Stimulated activated naive CD8-positive, alpha-beta T cell treated with anti-CD3 and anti-CD28 coated beads, Interleukin-15, Interleukin-2, amounts not matched to agents 100 ng/mL and 50 ng/mL, for 24 hours (primary cell): ENCODE data around the gene NSMCE3.

ENCODE experiments used
- H3K27ac Mint-ChIP-seq: one replicate; pipeline ENCODE4 v1.8.0; 2021; ENCODE audit warnings: mild to moderate bottlenecking, mixed read lengths
- H3K27me3 Mint-ChIP-seq: one replicate; pipeline ENCODE4 v1.8.0; 2021; ENCODE audit warnings: mixed read lengths
- H3K36me3 Mint-ChIP-seq: one replicate; pipeline ENCODE4 v1.8.0; 2021; ENCODE audit warnings: low read depth, mixed read lengths
- H3K4me1 Mint-ChIP-seq: one replicate; pipeline ENCODE4 v1.8.0; 2021; ENCODE audit warnings: low read depth, mixed read lengths
- H3K4me3 Mint-ChIP-seq: one replicate; pipeline ENCODE4 v1.8.0; 2021; ENCODE audit warnings: mild to moderate bottlenecking, mixed read lengths
- H3K9me3 Mint-ChIP-seq: one replicate; pipeline ENCODE4 v1.8.0; 2021; ENCODE audit warnings: mixed read lengths

The NSMCE3 gene

DNA sequence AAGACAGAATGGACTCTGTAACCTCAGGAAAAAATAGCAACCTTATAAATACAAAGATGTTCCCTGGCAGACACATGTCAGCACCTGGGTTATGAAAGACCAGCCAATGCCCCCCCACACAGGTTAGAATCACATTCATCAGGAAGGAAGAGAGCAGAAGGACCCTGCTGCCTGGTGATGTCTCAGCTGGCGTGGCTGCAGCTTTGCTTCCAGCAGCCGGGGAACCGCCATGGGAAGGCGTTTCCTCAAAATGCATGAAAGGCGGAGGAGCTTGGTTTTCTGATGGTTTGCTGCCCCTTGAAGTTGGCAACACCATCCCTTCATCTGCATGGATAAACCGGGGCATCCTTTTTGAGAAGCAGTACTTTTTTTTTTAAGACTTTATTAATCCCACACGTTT is 10.9 kb upstream of the NSMCE3 start:
- H3K27me3 Mint-ChIP-seq = peaks cover 36% of the 10 kb centered on the region
- H3K4me1 Mint-ChIP-seq = no peaks in the 10 kb centered on the region
- no peak overlapping the region for H3K27ac Mint-ChIP-seq
- no peaks in the 10 kb centered on the region for H3K36me3 Mint-ChIP-seq
- no peaks in the 10 kb centered on the region for H3K9me3 Mint-ChIP-seq
- H3K4me3 Mint-ChIP-seq = no peak overlapping the region

DNA sequence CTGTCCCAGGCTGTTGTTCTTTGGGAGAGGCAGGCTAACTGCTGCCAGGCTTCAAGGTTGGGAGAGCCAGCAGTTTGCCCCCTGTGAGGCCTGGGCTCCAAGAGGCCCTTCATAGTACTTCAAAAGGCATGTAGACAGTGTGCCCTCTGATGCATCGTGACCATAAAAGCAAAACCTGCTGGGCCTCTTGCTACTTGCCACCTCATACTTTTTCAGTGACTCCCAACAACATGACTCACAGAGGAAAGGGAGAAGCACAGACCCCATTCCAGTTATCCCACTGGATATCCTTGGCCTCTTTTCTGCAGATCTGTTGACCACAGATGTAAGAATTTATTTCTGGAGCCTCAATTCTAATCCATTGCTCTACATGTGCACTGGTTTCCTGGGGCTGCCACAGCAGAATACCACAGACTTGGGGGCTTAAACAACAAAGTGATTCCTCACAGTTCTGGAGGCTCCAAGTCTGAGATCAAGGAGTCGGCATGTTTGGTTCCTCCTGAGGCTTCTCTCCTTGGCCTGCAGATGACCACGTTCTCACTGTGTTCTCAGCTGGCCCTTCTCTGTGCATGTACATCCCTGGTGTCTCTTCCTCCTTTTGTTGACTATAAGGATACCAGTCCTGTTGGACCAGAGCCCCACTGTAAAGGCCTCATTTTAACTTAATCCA is 8.9 kb upstream of the NSMCE3 start:
- Mint-ChIP-seq H3K9me3 (no peaks in the 10 kb centered on the region), H3K36me3 (no peaks in the 10 kb centered on the region), H3K27me3 (peaks cover 19% of the 10 kb centered on the region), H3K4me3 (no peak overlapping the region), H3K27ac (no peak overlapping the region), H3K4me1 (no peaks in the 10 kb centered on the region)

DNA sequence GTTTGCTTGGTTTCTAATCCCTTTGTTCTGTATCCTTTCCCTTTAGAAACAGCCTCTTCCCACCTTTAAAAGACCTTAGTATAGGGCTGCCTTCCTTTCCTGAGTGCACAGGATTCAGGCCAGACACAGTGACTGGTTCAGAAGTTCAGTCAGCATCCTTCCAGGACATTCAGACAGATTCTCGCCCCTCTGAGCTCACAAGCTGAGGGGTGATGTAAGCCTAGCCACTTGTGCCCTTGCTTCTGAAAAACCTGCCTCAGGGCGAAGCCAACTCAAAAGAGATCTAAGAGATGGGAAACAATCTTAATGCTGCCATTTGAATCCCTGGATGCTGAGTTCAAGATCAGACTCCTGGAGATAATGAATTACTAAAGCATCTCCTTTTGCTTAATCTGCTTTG is 6.7 kb upstream of the NSMCE3 start:
- Mint-ChIP-seq H3K36me3 (no peaks in the 10 kb centered on the region), H3K27ac (no peak overlapping the region), H3K4me1 (no peaks in the 10 kb centered on the region), H3K9me3 (no peaks in the 10 kb centered on the region), H3K4me3 (no peak overlapping the region), H3K27me3 (peaks cover 11% of the 10 kb centered on the region)

DNA sequence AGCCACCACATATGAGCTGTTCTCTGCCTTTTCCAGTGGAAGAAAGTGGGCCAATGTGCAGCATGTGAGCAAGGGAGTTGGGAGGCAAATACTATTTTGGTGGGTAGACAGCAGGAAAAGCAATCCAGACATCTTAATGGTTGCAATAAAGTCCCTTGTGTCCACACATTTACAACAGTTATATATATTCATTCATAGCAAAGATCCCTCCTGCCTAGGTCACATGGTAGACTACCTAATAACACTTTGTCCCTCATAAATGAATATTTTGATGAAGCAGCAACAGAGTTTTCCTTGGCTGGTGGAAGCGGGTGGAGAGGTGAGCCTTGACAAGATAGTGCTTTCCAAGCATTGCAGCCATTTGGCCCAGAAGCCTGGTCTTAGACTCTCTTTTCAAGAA is 6.2 kb upstream of the NSMCE3 start:
- Mint-ChIP-seq H3K4me3 (no peak overlapping the region), H3K27ac (no peak overlapping the region), H3K9me3 (no peaks in the 10 kb centered on the region), H3K27me3 (peaks cover 11% of the 10 kb centered on the region), H3K4me1 (no peaks in the 10 kb centered on the region), H3K36me3 (no peaks in the 10 kb centered on the region)

DNA sequence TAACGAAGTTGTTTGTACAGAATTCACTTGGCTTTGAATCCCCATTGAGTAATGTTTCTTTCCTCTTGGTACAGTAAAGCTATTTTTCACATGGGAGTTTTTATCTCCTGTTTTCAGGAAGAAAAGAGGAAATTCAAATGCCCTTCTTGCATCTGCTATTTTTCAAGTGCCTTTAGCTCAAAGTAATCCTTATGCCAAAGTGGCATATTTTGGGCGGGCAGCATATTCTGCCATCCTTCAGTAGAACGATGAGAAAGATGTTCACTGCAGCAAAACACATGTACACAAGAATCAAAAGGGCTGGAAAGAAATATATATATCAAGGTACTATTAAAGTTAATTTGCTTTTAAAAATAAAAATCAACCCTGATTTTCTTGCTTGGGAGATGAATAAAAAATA is 5.3 kb upstream of the NSMCE3 start:
- Mint-ChIP-seq H3K4me3 (no peak overlapping the region), H3K27me3 (peaks cover 2% of the 10 kb centered on the region), H3K27ac (no peak overlapping the region), H3K9me3 (no peaks in the 10 kb centered on the region), H3K36me3 (no peaks in the 10 kb centered on the region), H3K4me1 (peaks cover 9% of the 10 kb centered on the region)

DNA sequence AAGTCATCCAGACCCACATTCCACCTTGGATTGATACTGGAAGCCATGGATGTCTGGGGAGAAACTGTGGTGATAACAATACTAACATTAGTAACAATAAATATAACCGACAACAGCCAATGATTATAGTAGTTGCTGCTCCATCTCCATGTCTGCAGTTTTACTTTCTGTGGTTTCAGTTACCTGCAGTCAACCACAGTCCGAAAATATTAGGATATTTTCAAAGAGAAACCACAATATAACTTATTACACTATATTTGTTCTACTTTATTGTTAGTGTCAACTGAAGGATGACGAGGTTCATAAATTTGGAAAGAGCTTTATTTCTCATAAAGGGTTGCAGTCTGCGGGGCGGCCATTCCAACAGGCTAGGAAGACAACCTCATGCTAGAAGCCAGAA is 2.6 kb upstream of the NSMCE3 start:
- peaks cover 30% of the 10 kb centered on the region for H3K4me1 Mint-ChIP-seq
- H3K27ac Mint-ChIP-seq = no peak overlapping the region
- no peak overlapping the region for H3K4me3 Mint-ChIP-seq
- H3K36me3 Mint-ChIP-seq = no peaks in the 10 kb centered on the region
- no peaks in the 10 kb centered on the region for H3K27me3 Mint-ChIP-seq
- H3K9me3 Mint-ChIP-seq = no peaks in the 10 kb centered on the region

DNA sequence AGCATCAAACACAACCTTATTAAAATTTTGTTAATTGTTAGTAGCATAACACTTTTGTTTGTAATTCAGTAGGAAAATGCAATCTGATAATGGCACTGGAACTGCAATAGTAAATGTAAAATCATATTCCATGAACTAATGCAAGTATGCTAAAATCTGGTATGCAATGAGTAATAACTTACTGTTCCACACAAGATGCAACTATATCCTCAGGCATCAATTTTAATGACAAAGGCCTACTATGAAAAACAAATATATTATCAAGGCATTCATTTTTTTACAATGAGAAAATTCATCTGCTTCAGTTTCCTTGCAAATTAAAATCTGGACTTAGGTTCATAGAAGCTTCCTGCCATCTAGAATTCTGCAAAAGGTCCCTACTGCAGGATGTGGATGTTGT is 1.4 kb upstream of the NSMCE3 start:
- Mint-ChIP-seq H3K9me3 (no peaks in the 10 kb centered on the region), H3K4me3 (no peak overlapping the region), H3K27ac (no peak overlapping the region), H3K36me3 (peaks cover 2% of the 10 kb centered on the region), H3K4me1 (peaks cover 42% of the 10 kb centered on the region), H3K27me3 (no peaks in the 10 kb centered on the region)

DNA sequence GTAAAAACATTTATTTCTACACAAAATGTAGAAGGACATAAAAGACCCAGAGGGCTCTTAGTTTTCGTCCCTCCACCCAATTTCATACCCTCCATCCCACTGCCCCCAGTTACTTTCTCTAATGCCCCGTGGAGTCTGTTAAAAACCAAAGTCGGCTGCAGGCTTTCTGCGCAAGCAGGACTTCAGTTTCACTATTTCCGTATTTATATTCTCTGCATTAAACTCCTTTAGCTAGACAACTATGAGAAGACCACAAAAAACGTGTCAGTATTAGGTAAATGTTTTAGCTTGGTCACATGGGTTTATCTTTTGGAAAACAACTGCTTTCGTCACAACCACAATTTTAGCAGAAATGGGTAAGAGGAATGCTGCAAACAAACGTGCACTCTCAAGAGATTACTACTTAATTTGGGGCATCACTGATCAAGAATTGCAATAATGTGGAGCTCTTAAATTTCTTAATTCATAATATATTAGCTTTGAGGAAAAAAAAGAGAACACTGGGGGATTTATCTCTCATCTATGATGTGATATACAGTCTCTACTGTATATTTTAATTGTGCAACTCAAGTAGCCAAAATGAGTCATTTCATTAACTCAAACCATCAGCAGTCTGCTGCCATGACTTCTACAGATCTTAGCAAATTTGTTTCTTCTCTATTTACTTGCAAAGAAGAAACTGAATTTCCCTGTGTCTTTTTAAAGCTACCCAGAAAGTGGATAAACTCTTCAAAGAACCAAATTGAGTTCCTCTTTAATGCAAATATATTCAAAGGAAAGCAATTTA is 740 bp upstream of the NSMCE3 start:
- H3K27me3 Mint-ChIP-seq = no peaks in the 10 kb centered on the region
- H3K36me3 Mint-ChIP-seq = peaks cover 7% of the 10 kb centered on the region
- peaks cover 48% of the 10 kb centered on the region for H3K4me1 Mint-ChIP-seq
- H3K4me3 Mint-ChIP-seq = peak overlapping the region; percentile 99
- peak overlapping the region; percentile 100 for H3K27ac Mint-ChIP-seq
- no peaks in the 10 kb centered on the region for H3K9me3 Mint-ChIP-seq

DNA sequence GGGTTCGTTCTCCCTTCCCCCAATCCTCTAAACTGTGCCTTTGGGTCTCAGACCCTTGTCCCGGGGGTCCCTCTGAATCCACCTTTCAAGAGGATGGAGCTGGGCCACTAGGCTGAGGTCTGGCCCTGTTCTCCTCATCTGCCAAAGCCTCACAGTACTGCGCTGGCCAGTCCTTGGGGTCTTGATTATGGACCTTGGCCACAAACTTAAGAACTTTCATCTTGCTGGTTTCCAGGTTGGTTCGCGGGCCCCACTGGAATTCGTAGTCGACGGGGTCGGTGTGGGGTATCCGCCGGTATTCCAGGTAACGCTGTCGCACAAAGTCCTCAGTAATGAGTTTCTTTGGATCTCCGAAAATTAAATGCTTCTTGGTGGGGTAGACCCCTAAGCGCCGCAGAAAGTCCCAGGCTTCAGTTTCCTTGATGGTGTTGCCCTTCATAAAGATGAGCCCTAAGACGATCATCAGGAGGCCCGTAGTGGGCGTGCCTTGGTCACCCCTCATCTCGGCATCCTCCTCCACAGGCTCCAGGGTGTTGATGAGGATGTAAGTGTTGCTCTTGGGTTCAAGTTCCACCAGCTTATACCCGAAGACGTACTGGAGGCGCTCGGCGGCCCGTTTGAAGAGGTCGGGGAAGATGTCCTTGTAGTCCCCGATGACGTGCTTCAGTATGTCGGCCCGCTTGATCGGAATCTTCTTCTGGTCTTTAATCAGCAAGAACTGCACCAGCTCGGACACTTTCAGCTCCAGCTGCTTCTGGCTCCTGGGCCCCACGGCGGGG is 727 bp downstream of the NSMCE3 start:
- peaks cover 48% of the 10 kb centered on the region for H3K4me1 Mint-ChIP-seq
- peak overlapping the region; percentile 99 for H3K4me3 Mint-ChIP-seq
- H3K9me3 Mint-ChIP-seq = no peaks in the 10 kb centered on the region
- no peaks in the 10 kb centered on the region for H3K27me3 Mint-ChIP-seq
- peaks cover 7% of the 10 kb centered on the region for H3K36me3 Mint-ChIP-seq
- peak overlapping the region; percentile 93 for H3K27ac Mint-ChIP-seq

DNA sequence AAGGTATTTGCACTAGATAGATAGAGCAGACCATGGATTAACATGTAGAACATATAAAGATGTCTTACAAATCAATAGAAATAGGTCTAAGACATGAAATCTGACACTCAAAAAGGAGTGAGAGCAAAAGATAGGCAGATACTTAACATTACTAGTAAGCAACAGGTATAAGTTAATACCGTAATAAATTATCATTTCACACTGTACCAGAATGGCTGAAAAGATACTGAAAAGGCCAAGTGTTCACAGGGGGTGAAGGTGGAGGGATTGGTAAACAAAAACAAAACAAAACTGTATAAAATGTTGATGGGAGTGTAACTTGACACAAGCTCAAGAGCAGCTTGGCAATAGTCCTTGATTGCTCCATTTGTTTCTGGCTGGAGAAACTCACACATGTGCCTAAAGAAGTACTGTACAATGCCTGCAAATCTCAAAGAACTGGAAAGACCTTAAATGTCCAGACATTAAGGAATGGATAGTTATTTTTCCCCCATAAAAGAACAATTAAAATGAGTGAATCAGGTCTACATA is 3.5 kb downstream of the NSMCE3 start:
- no peak overlapping the region for H3K27ac Mint-ChIP-seq
- peaks cover 60% of the 10 kb centered on the region for H3K4me1 Mint-ChIP-seq
- peaks cover 7% of the 10 kb centered on the region for H3K36me3 Mint-ChIP-seq
- H3K27me3 Mint-ChIP-seq = no peaks in the 10 kb centered on the region
- H3K9me3 Mint-ChIP-seq = no peaks in the 10 kb centered on the region
- no peak overlapping the region for H3K4me3 Mint-ChIP-seq

DNA sequence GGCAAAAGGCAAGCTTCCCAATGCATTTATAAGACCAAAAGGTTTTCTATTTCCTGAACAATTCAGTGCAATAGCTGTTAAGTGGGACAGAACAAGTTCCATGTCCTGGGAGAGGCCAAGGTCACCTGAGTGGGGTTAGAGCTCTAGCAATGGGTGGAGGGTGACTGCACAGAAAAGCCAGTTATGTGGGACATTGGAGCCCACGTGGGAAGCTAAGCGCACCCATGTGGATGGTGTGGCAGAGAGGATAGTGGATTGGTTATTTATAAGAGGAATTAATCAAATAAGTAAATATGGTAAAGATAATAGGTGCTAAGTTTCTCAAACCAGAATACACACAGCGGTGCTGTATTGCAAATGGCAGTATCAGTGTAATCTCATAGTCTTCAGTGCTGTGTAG is 6.3 kb downstream of the NSMCE3 start:
- Mint-ChIP-seq H3K36me3 (peaks cover 7% of the 10 kb centered on the region), H3K27ac (no peak overlapping the region), H3K4me3 (no peak overlapping the region), H3K27me3 (no peaks in the 10 kb centered on the region), H3K9me3 (no peaks in the 10 kb centered on the region), H3K4me1 (peaks cover 39% of the 10 kb centered on the region)

DNA sequence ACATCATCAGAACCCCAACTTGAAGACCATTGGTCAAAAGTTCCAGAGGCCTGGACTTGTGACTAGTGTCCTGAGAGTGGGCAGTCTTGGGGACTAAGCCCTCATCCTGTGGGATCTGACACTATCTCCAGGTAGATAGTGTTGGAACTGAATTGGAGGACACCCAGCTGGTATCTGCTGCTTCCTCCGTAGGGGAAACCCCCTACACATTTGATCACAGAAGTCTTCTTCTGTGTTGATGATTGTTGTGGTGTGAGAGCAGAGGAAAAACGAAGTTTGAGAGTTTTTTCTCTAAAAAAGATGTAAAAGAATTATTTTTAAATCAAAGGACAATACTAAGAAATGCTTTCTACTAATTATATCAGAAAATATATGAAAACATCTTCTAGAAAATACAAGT is 6.9 kb downstream of the NSMCE3 start:
- Mint-ChIP-seq H3K4me1 (peaks cover 35% of the 10 kb centered on the region), H3K36me3 (peaks cover 7% of the 10 kb centered on the region), H3K27me3 (no peaks in the 10 kb centered on the region), H3K9me3 (no peaks in the 10 kb centered on the region), H3K4me3 (no peak overlapping the region), H3K27ac (no peak overlapping the region)

DNA sequence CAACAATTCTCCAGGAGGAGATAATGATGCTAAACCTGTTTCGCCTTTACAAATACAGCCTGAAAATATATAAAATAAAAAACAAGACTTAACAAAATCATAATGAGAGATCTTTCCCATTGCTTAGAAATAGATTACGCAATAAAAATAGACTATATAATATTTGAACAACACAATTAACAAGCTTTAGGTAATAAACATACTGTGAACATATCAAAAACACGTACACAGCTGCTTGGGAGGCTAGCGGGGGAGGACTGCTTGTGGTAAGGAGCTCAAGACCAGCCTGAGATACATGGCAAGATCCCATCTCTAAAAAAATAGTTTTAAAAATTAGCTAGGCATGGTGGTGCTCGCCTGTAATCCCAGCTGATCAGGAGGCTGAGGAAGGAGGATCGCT is 8.7 kb downstream of the NSMCE3 start:
- H3K27me3 Mint-ChIP-seq = no peaks in the 10 kb centered on the region
- H3K4me1 Mint-ChIP-seq = peaks cover 16% of the 10 kb centered on the region
- no peak overlapping the region for H3K4me3 Mint-ChIP-seq
- H3K27ac Mint-ChIP-seq = no peak overlapping the region
- peaks cover 4% of the 10 kb centered on the region for H3K36me3 Mint-ChIP-seq
- H3K9me3 Mint-ChIP-seq = no peaks in the 10 kb centered on the region

DNA sequence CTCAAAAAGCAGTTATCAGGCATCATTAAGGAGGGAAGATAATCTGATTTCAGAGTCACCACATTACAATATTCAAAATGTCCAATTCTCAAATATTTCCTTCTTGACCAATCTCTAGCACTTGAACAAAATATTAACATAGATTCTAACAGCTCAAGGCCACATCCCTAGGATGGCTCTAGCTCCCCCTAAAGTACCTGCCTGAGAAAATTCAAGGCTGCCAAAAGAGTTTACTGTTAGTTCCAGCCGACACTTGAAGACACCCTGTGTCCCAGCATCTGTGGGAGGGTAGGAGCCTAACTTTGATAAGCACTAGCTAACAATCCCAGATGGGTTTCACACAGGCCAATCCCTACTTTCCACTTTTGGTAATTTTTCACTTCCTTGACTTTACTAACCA is 10.4 kb downstream of the NSMCE3 start:
- H3K4me3 Mint-ChIP-seq = no peak overlapping the region
- H3K4me1 Mint-ChIP-seq = peaks cover 12% of the 10 kb centered on the region
- no peaks in the 10 kb centered on the region for H3K9me3 Mint-ChIP-seq
- H3K27me3 Mint-ChIP-seq = no peaks in the 10 kb centered on the region
- H3K27ac Mint-ChIP-seq = no peak overlapping the region
- no peaks in the 10 kb centered on the region for H3K36me3 Mint-ChIP-seq

DNA sequence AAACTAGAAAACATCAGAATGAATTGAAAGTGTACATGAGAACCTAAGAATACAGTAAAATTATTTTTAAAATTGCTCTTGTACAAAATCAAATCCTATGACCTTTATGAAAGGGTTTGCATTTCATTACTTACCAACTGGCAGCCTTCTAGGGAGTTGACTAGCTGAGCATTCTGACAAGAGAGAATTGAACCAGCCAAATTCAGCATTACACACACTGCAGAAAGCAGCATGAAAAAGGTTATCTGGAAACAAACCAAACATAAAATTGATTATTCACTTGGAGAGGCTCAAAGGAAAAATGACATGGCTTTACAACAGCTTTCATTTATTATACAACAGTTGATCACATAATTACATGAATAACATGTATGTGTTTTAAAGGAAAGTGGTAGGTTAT is 17.4 kb downstream of the NSMCE3 start:
- Mint-ChIP-seq H3K4me1 (no peaks in the 10 kb centered on the region), H3K9me3 (no peaks in the 10 kb centered on the region), H3K27me3 (no peaks in the 10 kb centered on the region), H3K27ac (no peak overlapping the region), H3K4me3 (no peak overlapping the region), H3K36me3 (no peaks in the 10 kb centered on the region)
